CD4-positive, alpha-beta T cell treated with Interleukin-17A for 1 hour (primary cell): ENCODE results near the gene PCDHGA3.
A peak's percentile ranks its signal among the peaks of the same experiment; 100 is the strongest.
"Not testable (repeated sequence)": the region's sequence is repeated elsewhere in the genome, so short reads cannot be mapped to it uniquely, and the experiment has no call there.

Experiments used
- DNase-seq: peaks from one replicate; pipeline ENCODE4 v3.0.0-alpha.2; 2020

The PCDHGA3 gene

GRCh38 chr5:141383345-141383744 lies 39.7 kb downstream of the PCDHGA3 start:
- no peak for DNase-seq

GRCh38 chr5:141384471-141385267 lies 41.0 kb downstream of the PCDHGA3 start:
- DNase-seq, result no peak

- peak; percentile 41 for DNase-seq
Observed at GRCh38 chr5:141387557-141388311, 44.1 kb downstream of the PCDHGA3 start, which contains the start of gene PCDHGB4. Gene PCDHGB4, plus strand, starts transcription at chr5:141387698. Its CDS starts 187 bp downstream, at chr5:141387885.

GRCh38 chr5:141388661-141389060 lies 45.0 kb downstream of the PCDHGA3 start:
- no peak for DNase-seq

- no peak for DNase-seq
Observed at GRCh38 chr5:141389153-141390042, 45.8 kb downstream of the PCDHGA3 start.

GRCh38 chr5:141392429-141393198 lies 49.0 kb downstream of the PCDHGA3 start, which contains the start of gene PCDHGA8:
Gene PCDHGA8, plus strand, starts transcription at chr5:141392633. Its CDS starts 181 bp downstream, at chr5:141392814.
- peak; percentile 15 for DNase-seq

GRCh38 chr5:141393267-141393666 lies 49.6 kb downstream of the PCDHGA3 start:
- no peak for DNase-seq

DNA sequence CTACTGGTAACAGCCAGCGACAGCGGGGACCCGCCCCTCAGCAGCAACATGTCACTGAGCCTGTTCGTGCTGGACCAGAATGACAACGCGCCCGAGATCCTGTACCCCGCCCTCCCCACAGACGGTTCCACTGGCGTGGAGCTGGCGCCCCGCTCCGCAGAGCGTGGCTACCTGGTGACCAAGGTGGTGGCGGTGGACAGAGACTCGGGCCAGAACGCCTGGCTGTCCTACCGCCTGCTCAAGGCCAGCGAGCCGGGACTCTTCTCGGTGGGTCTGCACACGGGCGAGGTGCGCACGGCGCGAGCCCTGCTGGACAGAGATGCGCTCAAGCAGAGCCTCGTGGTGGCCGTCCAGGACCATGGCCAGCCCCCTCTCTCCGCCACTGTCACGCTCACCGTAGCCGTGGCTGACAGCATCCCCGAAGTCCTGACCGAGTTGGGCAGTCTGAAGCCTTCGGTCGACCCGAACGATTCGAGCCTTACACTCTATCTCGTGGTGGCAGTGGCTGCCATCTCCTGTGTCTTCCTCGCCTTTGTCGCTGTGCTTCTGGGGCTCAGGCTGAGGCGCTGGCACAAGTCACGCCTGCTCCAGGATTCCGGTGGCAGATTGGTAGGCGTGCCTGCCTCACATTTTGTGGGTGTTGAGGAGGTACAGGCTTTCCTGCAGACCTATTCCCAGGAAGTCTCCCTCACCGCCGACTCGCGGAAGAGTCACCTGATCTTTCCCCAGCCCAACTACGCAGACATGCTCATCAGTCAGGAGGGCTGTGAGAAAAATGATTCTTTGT lies 51.0 kb downstream of the PCDHGA3 start:
- DNase-seq, result not testable (repeated sequence)
